ENCODE data around the gene IL17RC.

- TF ChIP-seq CTCF (IDR thresholded peaks at IDR 0.05) (no peak), POLR2A (IDR thresholded peaks at IDR 0.05) (no peak)
These were observed 11.3 kb downstream of the IL17RC start for GRCh38 chr3:9928158-9928557.

Measured in body of pancreas (tissue), 4 donors.